ENCODE data around the gene MON1A.

MON1A gene

GRCh38 chr3:49895791-49896190, 33.8 kb downstream of the MON1A start:
- no peaks in the 10 kb centered on the region for H3K9me3 ChIP-seq (ENCODE audit: control insufficient read depth, insufficient read depth, low read depth, low read length)
- no peaks in the 10 kb centered on the region for H3K4me1 ChIP-seq (ENCODE audit: control insufficient read depth, insufficient read depth, low read length)
- CTCF ChIA-PET = interaction anchor here (1.1 kb wide), 1 partner anchor 13 kb away, joined by 3 read pairs; no protein-coding TSS in a partner anchor
- POLR2A ChIA-PET = no interaction called here
- no peak overlapping the region for H3K27ac ChIP-seq (ENCODE audit: extremely low read depth, low read depth, low read length)
- H3K36me3 ChIP-seq (ENCODE audit: control insufficient read depth in 2 of 2, insufficient read depth in 1 of 2, low read length in 2 of 2) = no peaks in the 10 kb centered on the region
- TF ChIP-seq ATF2 (tag by site-specific recombination; IDR thresholded peaks at IDR 0.05; ENCODE audit: low read depth) (no peak), ZNF626 (tag by site-specific recombination; IDR thresholded peaks at IDR 0.05) (no peak), ZNF433 (tag by site-specific recombination; IDR thresholded peaks at IDR 0.05; ENCODE audit: low read depth) (no peak), ZNF639 (tag by site-specific recombination; IDR thresholded peaks at IDR 0.05) (no peak), SALL2 (tag by site-specific recombination; IDR thresholded peaks at IDR 0.05; ENCODE audit: borderline replicate concordance) (no peak), ZNF404 (tag by site-specific recombination; IDR thresholded peaks at IDR 0.05) (no peak), ZNF623 (tag by site-specific recombination; IDR thresholded peaks at IDR 0.05) (no peak), ZNF366 (tag by site-specific recombination; conservative IDR thresholded peaks at IDR 0.05) (no peak), ZNF518A (tag by site-specific recombination; conservative IDR thresholded peaks at IDR 0.05; ENCODE audit: low read depth) (no peak), ZNF112 (tag by site-specific recombination; IDR thresholded peaks at IDR 0.05) (no peak), ZSCAN30 (tag by site-specific recombination; IDR thresholded peaks at IDR 0.05) (no peak), ZFP41 (tag by site-specific recombination; IDR thresholded peaks at IDR 0.05; ENCODE audit: borderline replicate concordance) (no peak), EGR2 (tag by site-specific recombination; IDR thresholded peaks at IDR 0.05; ENCODE audit: low read depth) (no peak), ZNF701 (tag by site-specific recombination; IDR thresholded peaks at IDR 0.05) (no peak), ZNF513 (tag by site-specific recombination; IDR thresholded peaks at IDR 0.05) (no peak), ZNF677 (tag by site-specific recombination; IDR thresholded peaks at IDR 0.05) (no peak), ZNF791 (tag by site-specific recombination; IDR thresholded peaks at IDR 0.05) (no peak), ZSCAN18 (tag by site-specific recombination; IDR thresholded peaks at IDR 0.05) (no peak), ZNF571 (tag by site-specific recombination; IDR thresholded peaks at IDR 0.05) (no peak), ZNF423 (tag by site-specific recombination; IDR thresholded peaks at IDR 0.05) (no peak)
- H3K4me3 ChIP-seq (ENCODE audit: low read depth, low read length) = no peak overlapping the region
